HEK293 (cell line): ENCODE measurements around the gene NFE2L1.

Experiments
- CTCF ChIA-PET: fragments of 350-600 bp; formaldehyde crosslinking; extraction: SDS; loops from one replicate; lab custom pipeline; 2021; ENCODE audit warnings: antibody characterized with exemption; lab: Yijun Ruan, JAX
- POLR2A ChIA-PET: fragments of 300-600 bp; formaldehyde crosslinking; extraction: SDS; loops from one replicate; lab custom pipeline; 2020; ENCODE audit warnings: antibody characterized with exemption, inconsistent platforms; lab: Yijun Ruan, JAX
- H3K27ac ChIP-seq: fragments of 200-500 bp; sonication (Bioruptor generic); 2 replicates; pipeline ENCODE4 v1.5.1; 2014; ENCODE audit warnings: low read depth, low read length, control low read depth, inconsistent platforms; ENCODE audit errors: extremely low read depth
- H3K36me3 ChIP-seq, 2 experiments: fragments of 200-500 bp in 1 of 2; sonication (Bioruptor generic) in 1 of 2; 1 replicate in 1 of 2; 2 replicates in 1 of 2; pipeline ENCODE4 v1.5.1; 2014 to 2017; ENCODE audit warnings: inconsistent platforms in 2 of 2, low read length in 2 of 2; ENCODE audit not compliant: control insufficient read depth in 2 of 2, insufficient read depth in 1 of 2
- H3K4me1 ChIP-seq: fragments of 200-500 bp; sonication (Bioruptor generic); 2 replicates; pipeline ENCODE4 v1.5.1; 2014; ENCODE audit warnings: mild to moderate bottlenecking, low read length, inconsistent platforms; ENCODE audit not compliant: control insufficient read depth, insufficient read depth
- H3K4me3 ChIP-seq: 2 replicates; pipeline ENCODE4 v1.5.1; 2011; ENCODE audit warnings: low read depth, mild to moderate bottlenecking, control low read depth, low read length, moderate library complexity
- H3K9me3 ChIP-seq: fragments of 200-500 bp; sonication (Bioruptor generic); 2 replicates; pipeline ENCODE4 v1.5.1; 2014; ENCODE audit warnings: low read depth, low read length, inconsistent platforms; ENCODE audit not compliant: control insufficient read depth, insufficient read depth
- OVOL3 ChIP-seq: fragments of 450-650 bp; formaldehyde crosslinking; IDR thresholded peaks from 2 replicates; pipeline ENCODE4 v1.5.1; 2016; ENCODE audit warnings: missing biosample characterization, missing genetic modification characterization
- RBAK ChIP-seq: fragments of 450-650 bp; formaldehyde crosslinking; IDR thresholded peaks from 2 replicates; pipeline ENCODE4 v1.5.1; 2016; ENCODE audit warnings: missing biosample characterization, missing genetic modification characterization
- REST ChIP-seq: fragments of 450-650 bp; formaldehyde crosslinking; IDR thresholded peaks from 2 replicates; pipeline ENCODE4 v1.5.1; 2016; ENCODE audit warnings: missing biosample characterization, missing genetic modification characterization
- YY2 ChIP-seq: fragments of 450-650 bp; formaldehyde crosslinking; IDR thresholded peaks from 2 replicates; pipeline ENCODE4 v1.5.1; 2016; ENCODE audit warnings: missing biosample characterization, missing genetic modification characterization
- ZBTB21 ChIP-seq: fragments of 450-650 bp; formaldehyde crosslinking; IDR thresholded peaks from 2 replicates; pipeline ENCODE4 v1.5.1; 2017; ENCODE audit warnings: missing biosample characterization, missing genetic modification characterization
- ZBTB44 ChIP-seq: fragments of 450-650 bp; IDR thresholded peaks from 2 replicates; pipeline ENCODE4 v1.5.1; 2018; ENCODE audit warnings: missing biosample characterization, mild to moderate bottlenecking, missing genetic modification characterization
- ZEB2 ChIP-seq: fragments of 450-650 bp; formaldehyde crosslinking; IDR thresholded peaks from 2 replicates; pipeline ENCODE4 v1.5.1; 2016; ENCODE audit warnings: missing biosample characterization, missing genetic modification characterization
- ZFP37 ChIP-seq: fragments of 450-650 bp; formaldehyde crosslinking; IDR thresholded peaks from 2 replicates; pipeline ENCODE4 v1.5.1; 2016; ENCODE audit warnings: missing biosample characterization, missing genetic modification characterization
- ZNF24 ChIP-seq: fragments of 450-650 bp; formaldehyde crosslinking; IDR thresholded peaks from 2 replicates; pipeline ENCODE4 v1.5.1; 2016; ENCODE audit warnings: missing biosample characterization, missing genetic modification characterization
- ZNF280D ChIP-seq: fragments of 450-650 bp; formaldehyde crosslinking; IDR thresholded peaks from 2 replicates; pipeline ENCODE4 v1.5.1; 2016; ENCODE audit warnings: missing biosample characterization, missing genetic modification characterization
- ZNF311 ChIP-seq: fragments of 450-650 bp; formaldehyde crosslinking; IDR thresholded peaks from 2 replicates; pipeline ENCODE4 v1.5.1; 2017; ENCODE audit warnings: missing biosample characterization, missing genetic modification characterization, borderline replicate concordance
- ZNF404 ChIP-seq: fragments of 450-650 bp; formaldehyde crosslinking; IDR thresholded peaks from 2 replicates; pipeline ENCODE4 v1.5.1; 2017; ENCODE audit warnings: missing biosample characterization, missing genetic modification characterization
- ZNF518A ChIP-seq: fragments of 450-650 bp; formaldehyde crosslinking; conservative IDR thresholded peaks from 2 replicates; pipeline ENCODE4 v1.5.1; 2016; ENCODE audit warnings: low read depth, missing biosample characterization, missing genetic modification characterization
- ZNF549 ChIP-seq: fragments of 450-650 bp; IDR thresholded peaks from 2 replicates; pipeline ENCODE4 v1.5.1; 2018; ENCODE audit warnings: missing biosample characterization, missing genetic modification characterization, mild to moderate bottlenecking, inconsistent platforms, moderate library complexity
- ZSCAN5A ChIP-seq: fragments of 450-650 bp; formaldehyde crosslinking; IDR thresholded peaks from 2 replicates; pipeline ENCODE4 v1.5.1; 2016; ENCODE audit warnings: missing biosample characterization, missing genetic modification characterization

Gene NFE2L1

GRCh38 chr17:48006936-48007709, 41.0 kb upstream of the NFE2L1 start:
- H3K27ac ChIP-seq = no peak overlapping the region
- H3K4me3 ChIP-seq = no peak overlapping the region
- no peak for TF ChIP-seq ZNF311 (tag by site-specific recombination)
- TF ChIP-seq ZFP37 (tag by site-specific recombination) = no peak
- TF ChIP-seq ZEB2 = no peak
- TF ChIP-seq ZNF518A = no peak
- TF ChIP-seq ZBTB44 (tag by site-specific recombination) = no peak
- no peak for TF ChIP-seq OVOL3 (tag by site-specific recombination)
- TF ChIP-seq ZBTB21 (tag by site-specific recombination) = no peak
- TF ChIP-seq ZNF280D (tag by site-specific recombination) = no peak
- TF ChIP-seq ZNF404 (tag by site-specific recombination) = no peak
- no peak for TF ChIP-seq ZNF24
- no peak for TF ChIP-seq ZNF549 (tag by site-specific recombination)
- no peak for TF ChIP-seq ZSCAN5A (tag by site-specific recombination)
- TF ChIP-seq YY2 (tag by site-specific recombination) = no peak
- no peak for TF ChIP-seq RBAK
- TF ChIP-seq REST (tag by site-specific recombination) = no peak
- POLR2A ChIA-PET = interaction anchor here (0.6 to 1.6 kb wide), 2 partner anchors 36 to 1905 kb away, joined by 3 to 8 read pairs; partner anchors contain the start of gene CDK5RAP3
- no peaks in the 10 kb centered on the region for H3K9me3 ChIP-seq
- peaks cover 18% of the 10 kb centered on the region for H3K4me1 ChIP-seq
- no peaks in the 10 kb centered on the region for H3K36me3 ChIP-seq
- CTCF ChIA-PET = interaction anchor here (0.6 to 1.6 kb wide), 5 partner anchors 11 to 57 kb away, joined by 3 to 9 read pairs (median 5); partner anchors contain the start of gene CDK5RAP3
